C4-2B (cell line): ENCODE measurements around the gene GRXCR1.

Source experiments
- ZFX ChIP-seq: fragments of 450-650 bp; IDR thresholded peaks from 2 replicates; pipeline ENCODE4 v1.6.1; 2017
- TF ChIP-seq, protein P1 (sequence below): fragments of 450-650 bp; conservative IDR thresholded peaks from 2 replicates; pipeline ENCODE4 v1.5.1; 2017; ENCODE audit warnings: mild to moderate bottlenecking

GRCh38 chr4:42845586-42845985, 46.9 kb upstream of the GRXCR1 start:
- TF ChIP-seq, protein P1, sequence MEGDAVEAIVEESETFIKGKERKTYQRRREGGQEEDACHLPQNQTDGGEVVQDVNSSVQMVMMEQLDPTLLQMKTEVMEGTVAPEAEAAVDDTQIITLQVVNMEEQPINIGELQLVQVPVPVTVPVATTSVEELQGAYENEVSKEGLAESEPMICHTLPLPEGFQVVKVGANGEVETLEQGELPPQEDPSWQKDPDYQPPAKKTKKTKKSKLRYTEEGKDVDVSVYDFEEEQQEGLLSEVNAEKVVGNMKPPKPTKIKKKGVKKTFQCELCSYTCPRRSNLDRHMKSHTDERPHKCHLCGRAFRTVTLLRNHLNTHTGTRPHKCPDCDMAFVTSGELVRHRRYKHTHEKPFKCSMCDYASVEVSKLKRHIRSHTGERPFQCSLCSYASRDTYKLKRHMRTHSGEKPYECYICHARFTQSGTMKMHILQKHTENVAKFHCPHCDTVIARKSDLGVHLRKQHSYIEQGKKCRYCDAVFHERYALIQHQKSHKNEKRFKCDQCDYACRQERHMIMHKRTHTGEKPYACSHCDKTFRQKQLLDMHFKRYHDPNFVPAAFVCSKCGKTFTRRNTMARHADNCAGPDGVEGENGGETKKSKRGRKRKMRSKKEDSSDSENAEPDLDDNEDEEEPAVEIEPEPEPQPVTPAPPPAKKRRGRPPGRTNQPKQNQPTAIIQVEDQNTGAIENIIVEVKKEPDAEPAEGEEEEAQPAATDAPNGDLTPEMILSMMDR, result no peak
- TF ChIP-seq ZFX, result no peak
